NCI-H2171 (cell line): ENCODE results near the gene RPRD1B.

ENCODE experiments used
- DNase-seq: peaks from one replicate; lab custom pipeline; 2025; lab: John Stamatoyannopoulos, UW

RPRD1B gene, protein sequence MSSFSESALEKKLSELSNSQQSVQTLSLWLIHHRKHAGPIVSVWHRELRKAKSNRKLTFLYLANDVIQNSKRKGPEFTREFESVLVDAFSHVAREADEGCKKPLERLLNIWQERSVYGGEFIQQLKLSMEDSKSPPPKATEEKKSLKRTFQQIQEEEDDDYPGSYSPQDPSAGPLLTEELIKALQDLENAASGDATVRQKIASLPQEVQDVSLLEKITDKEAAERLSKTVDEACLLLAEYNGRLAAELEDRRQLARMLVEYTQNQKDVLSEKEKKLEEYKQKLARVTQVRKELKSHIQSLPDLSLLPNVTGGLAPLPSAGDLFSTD

GRCh38 chr20:38033330-38034107, at the start of gene RPRD1B, which contains the start of gene TTI1:
Gene RPRD1B, plus strand, starts transcription at chr20:38033746. Its CDS starts 202 bp downstream, at chr20:38033948.
Gene TTI1, minus strand, starts transcription at chr20:38033456. Its CDS starts 19,640 bp downstream, at chr20:38013816.
- peak; percentile 98 for DNase-seq

DNA sequence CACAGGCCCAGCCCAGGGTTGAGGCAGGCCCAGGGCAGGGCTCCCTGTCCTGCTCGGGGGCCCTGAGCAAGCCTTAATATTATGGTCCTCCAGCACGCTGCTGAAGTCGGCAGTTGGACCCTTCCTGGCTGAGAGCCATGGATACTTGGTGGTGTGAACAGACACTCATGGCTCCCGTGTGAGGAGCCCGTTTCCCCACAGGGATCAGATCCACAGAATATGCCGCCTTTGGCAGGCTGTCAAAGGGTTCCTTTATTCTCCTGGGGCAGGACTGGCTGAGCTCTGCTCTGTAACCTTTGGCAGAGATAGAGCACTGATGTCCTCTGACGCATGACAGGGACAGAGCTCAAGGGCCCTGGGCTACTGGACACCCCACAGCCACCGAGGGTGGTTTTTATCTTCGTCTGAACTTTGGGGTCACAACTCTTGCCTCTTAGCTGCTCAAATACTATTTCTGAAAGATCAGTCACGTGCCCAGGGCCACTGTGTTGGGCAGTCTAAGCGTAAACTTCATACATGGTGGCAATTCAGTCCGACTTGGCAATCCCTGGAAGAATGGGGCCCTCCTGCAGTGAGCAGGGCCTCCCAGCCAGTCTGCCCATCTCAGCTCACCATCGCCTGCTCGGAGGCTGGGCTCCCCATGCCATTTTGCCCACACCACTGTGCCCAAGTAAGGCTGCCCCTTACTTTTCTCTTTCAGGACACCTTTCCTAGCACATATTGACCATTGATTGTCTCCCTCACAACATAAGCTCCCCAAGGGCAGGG, 49.3 kb upstream of the RPRD1B start:
- peak; percentile 56 for DNase-seq

DNA sequence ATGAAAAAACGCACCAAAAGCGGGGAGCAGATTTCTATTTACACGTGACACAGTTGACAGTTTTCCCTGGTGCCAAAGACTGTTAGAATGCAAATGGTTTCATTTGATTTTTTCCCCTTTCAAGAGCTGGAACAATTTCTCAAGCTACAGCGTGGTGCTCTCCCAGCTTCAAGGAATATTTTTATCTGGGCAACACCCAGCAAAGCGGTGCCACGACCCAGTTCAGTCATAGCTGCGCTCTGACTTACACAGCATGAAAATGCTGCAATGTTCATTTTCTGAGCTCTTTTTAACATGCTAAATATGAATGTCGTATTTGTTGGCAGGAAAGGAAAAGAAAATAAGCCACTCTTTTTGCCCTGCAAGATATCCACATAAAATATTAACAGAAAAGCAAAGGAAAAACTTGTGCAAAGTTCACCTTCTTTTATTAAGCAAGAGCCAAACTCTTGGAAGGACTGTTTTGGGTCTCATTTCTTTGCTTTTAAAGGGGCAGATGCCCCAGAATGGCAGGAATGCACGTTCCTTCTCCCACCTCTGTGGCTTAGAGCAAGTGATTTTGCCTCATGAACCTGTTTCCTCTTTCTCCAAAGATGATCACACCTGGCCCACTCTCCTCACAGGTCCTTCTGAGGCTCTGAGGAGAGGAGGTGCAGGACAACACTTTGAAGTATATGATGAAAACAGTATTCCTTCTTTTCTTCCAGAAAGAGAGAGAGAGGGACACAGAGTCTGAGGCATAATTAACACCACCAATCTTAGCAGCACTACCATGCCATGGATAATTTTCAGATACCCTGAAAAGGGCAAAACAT, 47.3 kb upstream of the RPRD1B start:
- no peak for DNase-seq

DNA sequence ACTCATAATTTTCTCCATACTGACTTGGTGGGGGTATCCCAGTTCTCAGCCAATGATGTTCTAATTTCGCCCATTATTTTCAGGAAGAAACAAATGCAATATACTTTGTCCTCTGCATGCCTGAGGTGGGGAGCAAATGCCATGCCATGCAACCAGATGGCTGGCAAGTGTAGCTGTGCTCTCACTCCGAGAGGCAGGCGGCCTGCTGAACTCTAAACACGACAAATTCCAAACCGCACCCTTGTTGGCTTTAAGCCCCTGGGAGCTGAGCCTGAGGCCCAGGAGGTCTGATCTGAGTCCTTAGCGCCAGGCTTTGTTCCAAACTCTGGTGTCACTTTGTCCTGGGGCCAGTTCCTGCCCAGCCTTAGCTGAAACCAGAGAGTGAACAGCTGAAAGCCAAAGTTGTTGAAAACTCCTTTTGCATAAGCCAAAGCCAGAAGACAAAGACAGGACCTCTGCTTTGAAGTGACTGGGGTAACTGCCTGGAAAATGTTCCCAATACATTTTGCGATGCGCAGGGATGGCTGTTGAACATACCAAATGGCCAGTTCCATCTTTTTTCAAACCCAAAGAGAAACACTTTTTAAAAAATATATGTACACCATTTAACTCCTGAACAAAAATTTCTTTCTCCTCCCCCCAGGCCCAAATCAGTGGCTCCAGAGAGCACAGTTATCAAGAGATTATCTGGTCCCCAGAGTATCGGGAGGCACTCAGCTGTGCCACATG, 46.5 kb upstream of the RPRD1B start:
- DNase-seq, result peak; percentile 73

- no peak for DNase-seq
Observed at GRCh38 chr20:37987602-37988290, 45.8 kb upstream of the RPRD1B start.

GRCh38 chr20:37988306-37988954, 45.1 kb upstream of the RPRD1B start:
- no peak for DNase-seq

GRCh38 chr20:37989601-37990295, 43.8 kb upstream of the RPRD1B start:
- peak; percentile 49 for DNase-seq

DNA sequence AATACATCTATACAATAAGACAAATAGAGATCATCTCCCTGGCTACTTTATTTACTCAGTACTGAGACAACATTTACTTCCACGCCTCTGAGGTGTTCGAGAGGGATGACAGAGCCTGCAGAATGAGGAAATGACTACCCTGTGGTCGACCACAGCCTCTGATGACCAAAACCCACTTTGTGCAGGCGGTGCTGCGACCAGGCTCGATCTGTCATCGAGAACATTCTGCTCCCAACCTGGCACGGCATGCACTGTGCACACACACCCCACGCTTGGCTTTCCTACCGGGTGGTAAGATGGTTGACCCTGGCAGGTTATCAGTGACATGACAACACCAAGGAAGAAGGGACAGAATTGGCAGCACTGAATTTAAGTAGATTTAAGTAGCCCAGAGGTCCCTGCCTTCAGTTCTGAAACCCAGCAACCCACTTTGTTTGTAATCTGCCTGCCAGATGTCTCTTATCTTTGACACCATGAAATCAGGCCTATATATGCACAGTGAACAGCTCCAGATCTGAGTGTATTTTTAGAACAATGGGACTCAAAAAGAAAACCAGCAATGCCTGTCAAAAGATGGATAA, 42.9 kb upstream of the RPRD1B start:
- no peak for DNase-seq

- no peak for DNase-seq
Observed at GRCh38 chr20:37991157-37991866, 42.2 kb upstream of the RPRD1B start.

DNA sequence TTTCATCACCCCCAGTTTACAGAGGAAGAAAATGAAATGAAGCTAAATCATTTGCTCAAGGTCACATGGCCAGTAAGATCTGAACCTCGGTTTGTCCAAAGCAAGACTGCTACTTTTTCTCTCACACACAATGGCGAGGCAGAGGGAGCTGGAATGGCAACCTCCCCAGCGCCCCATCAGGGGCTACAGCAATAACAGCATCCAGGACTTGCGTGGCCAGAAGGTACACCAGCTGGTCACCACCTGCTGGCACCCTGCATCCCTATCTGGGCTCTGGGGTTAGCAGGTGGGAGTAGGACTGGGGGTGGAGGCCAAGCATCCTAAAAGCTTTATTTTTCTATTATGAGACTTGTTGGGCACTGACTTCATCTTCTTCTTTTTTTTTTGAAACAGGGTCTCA, 41.6 kb upstream of the RPRD1B start:
- no peak for DNase-seq

DNA sequence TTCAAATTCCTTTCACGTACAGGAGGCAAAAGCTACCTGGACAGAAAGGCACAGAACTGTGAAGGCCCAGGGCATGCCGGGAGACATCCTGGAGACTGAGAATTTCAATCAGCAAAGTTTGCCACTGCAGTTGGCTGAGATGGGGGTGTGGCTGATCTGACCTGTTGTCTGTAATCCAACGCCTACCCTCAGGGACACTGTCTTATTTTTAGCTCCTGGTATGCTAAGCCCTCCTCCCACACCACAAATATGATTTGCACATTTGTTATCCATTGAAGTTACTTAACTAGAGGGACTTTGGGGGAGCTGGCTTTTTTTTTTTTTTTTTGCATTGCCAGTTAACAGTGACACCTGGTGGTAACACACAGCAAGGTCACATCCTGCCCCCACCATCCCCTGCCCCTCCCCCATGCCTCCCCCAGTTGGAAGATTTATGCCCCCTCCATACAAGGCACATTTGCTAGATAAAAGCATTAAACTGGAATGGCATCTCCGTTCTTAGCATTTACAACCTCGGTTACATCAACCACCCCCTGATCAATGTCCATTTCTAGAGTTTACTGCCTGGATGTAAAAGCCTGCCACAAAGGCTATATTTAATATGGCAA, 40.6 kb upstream of the RPRD1B start:
- DNase-seq, result peak; percentile 35

DNA sequence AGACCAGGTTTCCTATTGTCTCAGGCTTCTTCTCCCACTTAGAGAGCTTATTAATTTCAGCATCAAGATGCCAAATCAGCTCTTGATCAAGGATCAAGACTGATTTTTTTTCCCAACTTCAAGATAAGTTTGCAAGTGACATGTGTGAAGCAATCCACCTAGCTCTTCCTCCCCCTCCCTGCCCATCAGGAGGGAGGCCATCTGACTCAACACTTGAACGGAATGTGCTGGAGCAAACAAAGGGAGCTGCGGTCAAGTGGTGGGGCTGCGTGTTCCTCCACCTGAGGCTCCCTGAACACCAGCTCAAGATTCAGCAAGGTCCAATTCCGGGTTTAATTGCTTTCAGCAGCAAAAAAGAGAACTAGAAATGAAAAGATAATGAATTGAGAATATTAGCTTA, 39.0 kb upstream of the RPRD1B start:
- DNase-seq, result no peak

DNA sequence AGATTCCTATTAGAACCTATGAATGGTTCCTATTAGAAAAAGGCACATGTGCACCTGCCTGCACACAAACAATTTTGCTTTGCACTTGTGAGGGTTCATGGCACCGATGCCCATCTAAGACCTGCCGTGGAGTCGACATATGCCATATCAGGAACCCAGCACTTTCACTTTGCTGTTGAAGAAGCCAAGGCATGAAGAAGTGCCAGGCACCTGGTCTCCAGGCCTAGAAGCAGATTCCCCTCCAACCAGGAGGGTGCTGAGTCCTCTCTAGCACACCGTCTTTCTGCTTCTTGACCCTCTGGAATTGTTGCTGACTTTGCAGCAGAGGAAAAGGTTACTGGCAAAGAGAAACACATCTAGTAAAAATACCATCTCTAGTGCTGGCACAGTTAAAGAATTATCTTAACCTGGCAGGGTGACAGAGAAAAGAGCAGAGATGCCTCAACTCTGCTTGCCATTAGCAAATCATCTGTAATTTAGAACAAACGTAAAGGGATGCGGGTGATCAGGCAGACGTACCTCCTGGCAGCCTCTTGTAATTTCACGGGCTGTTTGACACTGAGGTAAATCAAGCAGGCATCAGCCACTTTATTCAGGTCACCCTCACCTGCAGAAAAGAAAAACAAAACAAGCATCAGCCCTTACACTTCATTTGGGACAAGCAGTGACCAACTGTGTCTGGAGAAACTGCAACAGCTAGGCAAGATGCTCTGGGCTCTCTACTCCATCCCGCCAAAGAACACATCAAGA, 37.5 kb upstream of the RPRD1B start:
- DNase-seq, result peak; percentile 70

DNA sequence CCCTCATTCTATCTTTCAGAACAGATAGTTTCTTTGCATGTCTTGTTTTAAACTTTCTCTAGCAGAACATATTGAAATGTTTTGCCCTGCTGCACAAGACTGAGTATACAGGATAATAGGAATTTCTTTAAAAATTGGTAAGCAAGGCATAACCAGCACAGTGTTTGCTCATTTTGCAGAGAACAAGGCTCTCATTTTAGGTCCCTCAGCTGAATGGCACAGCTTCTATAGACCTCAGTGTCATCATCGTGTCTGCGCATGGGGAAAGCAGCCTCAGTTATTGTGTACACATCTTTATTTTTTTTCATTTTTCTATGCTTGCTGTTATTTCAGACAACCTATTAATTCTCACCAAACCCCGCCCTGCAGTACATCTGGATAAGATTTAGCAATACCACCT, 36.0 kb upstream of the RPRD1B start:
- no peak for DNase-seq

GRCh38 chr20:37999526-38000263, 33.9 kb upstream of the RPRD1B start:
- no peak for DNase-seq

DNA sequence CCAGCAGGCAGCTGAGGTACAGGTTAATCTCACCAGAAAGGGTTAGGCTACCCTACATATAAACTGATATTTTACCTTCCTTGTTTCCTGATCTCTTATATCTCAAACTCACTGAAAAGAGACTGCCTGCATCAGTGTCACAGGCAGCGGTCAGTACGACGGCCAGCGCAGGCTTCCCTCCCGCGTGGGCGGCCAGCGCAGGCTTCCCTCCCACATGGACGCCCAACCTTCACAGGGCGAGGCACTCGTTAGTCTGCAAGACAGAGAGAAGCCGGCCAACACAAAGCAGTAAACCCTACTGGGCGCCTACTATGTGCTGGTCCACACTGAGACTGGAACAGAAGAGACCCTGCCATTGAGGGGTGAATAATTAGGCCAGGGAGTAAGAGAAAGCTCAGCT, 33.3 kb upstream of the RPRD1B start:
- no peak for DNase-seq
